Neural cell (in vitro differentiated cells): ENCODE measurements around the gene ADGRF1.

ENCODE experiments used
- CTCF ChIP-seq: fragments of 450-650 bp; IDR thresholded peaks from 2 replicates; pipeline ENCODE4 v1.5.1; 2014; ENCODE audit warnings: antibody characterized with exemption, mild to moderate bottlenecking, moderate library complexity; ENCODE audit not compliant: poor library complexity, severe bottlenecking
- EP300 ChIP-seq: fragments of 450-650 bp; conservative IDR thresholded peaks from 2 replicates; pipeline ENCODE4 v1.6.1; 2014; ENCODE audit warnings: antibody characterized with exemption, mild to moderate bottlenecking, moderate library complexity; ENCODE audit not compliant: poor library complexity, severe bottlenecking
- EZH2 ChIP-seq: fragments of 200-600, 300-800 bp; shearing (Covaris generic), sonication (generic); IDR thresholded peaks from 2 replicates; pipeline ENCODE4 v1.6.1; 2014; ENCODE audit warnings: antibody characterized with exemption, low read length, borderline replicate concordance, mild to moderate bottlenecking; ENCODE audit not compliant: insufficient read depth, poor library complexity, severe bottlenecking
- POLR2AphosphoS5 ChIP-seq: IDR thresholded peaks from 2 replicates; pipeline ENCODE4 v1.6.1; 2012
- SMC3 ChIP-seq: fragments of 450-650 bp; conservative IDR thresholded peaks from 2 replicates; pipeline ENCODE4 v1.6.1; 2014; ENCODE audit warnings: antibody characterized with exemption, mild to moderate bottlenecking, moderate library complexity; ENCODE audit not compliant: poor library complexity
- TAF1 ChIP-seq: IDR thresholded peaks from 2 replicates; pipeline ENCODE4 v1.6.1; 2012; ENCODE audit warnings: low read depth

GRCh38 chr6:47048638-47049037 is 6.5 kb upstream of the ADGRF1 start:
- TF ChIP-seq CTCF (no peak), POLR2AphosphoS5 (no peak), EP300 (no peak), TAF1 (no peak), EZH2 (no peak), SMC3 (no peak)
